Measurements from ENCODE around the gene TOM1L2. TPM values are rescaled to one million over a fixed set of nuclear protein-coding genes. Genes with fewer than 3 reads are reported as not detected.

The TOM1L2 gene
- polyA plus RNA-seq, 1 donor from 2014 or later, result 40.9 TPM

- Histone ChIP-seq H3K9ac (ENCODE audit: low read length) (no peak overlapping the region), H3F3A (ENCODE audit: insufficient read depth, low read length, poor library complexity, severe bottlenecking) (no peaks in the 10 kb centered on the region), H3K9me2 (ENCODE audit: insufficient read depth, low read length) (no peaks in the 10 kb centered on the region), H3K4me2 (ENCODE audit: low read length) (no peak overlapping the region), H3K79me2 (replicated peaks; ENCODE audit: insufficient read depth, low read length) (peaks cover 9% of the 10 kb centered on the region), H3K36me3 (ENCODE audit: insufficient read depth, low read length) (no peaks in the 10 kb centered on the region), H2AFZ (ENCODE audit: low read depth, low read length) (no peak overlapping the region), H3K9me3 (ENCODE audit: low read length) (no peaks in the 10 kb centered on the region), H3K27ac (ENCODE audit: low read length) (no peak overlapping the region), H3K4me3 (ENCODE audit: low read length) (no peak overlapping the region), H4K20me1 (ENCODE audit: insufficient read depth) (no peaks in the 10 kb centered on the region), H3K27me3 (ENCODE audit: insufficient read depth, low read depth, low read length) (no peaks in the 10 kb centered on the region)
- no peak for TF ChIP-seq MXI1 (conservative IDR thresholded peaks at IDR 0.05; ENCODE audit: poor library complexity, severe bottlenecking)
- TF ChIP-seq CTCF (IDR thresholded peaks at IDR 0.05; ENCODE audit: poor library complexity, severe bottlenecking), result no peak
- no peak for TF ChIP-seq EZH2 (IDR thresholded peaks at IDR 0.05; ENCODE audit: borderline replicate concordance, insufficient read depth, low read length, poor library complexity, severe bottlenecking)
- TF ChIP-seq EP300 (conservative IDR thresholded peaks at IDR 0.05; ENCODE audit: poor library complexity, severe bottlenecking), result no peak
- TF ChIP-seq TAF1 (IDR thresholded peaks at IDR 0.05; ENCODE audit: low read depth), result no peak
- no peak for TF ChIP-seq REST (IDR thresholded peaks at IDR 0.05; ENCODE audit: borderline replicate concordance)
- no peak for TF ChIP-seq RAD21 (conservative IDR thresholded peaks at IDR 0.05)
- no peak for TF ChIP-seq SMC3 (conservative IDR thresholded peaks at IDR 0.05; ENCODE audit: poor library complexity)
These were observed 154.7 kb downstream of the TOM1L2 start for GRCh38 chr17:17817552-17817947.

GRCh38 chr17:17816831-17817551 lies 155.2 kb downstream of the TOM1L2 start:
- no peak for TF ChIP-seq MXI1 (conservative IDR thresholded peaks at IDR 0.05; ENCODE audit: poor library complexity, severe bottlenecking)
- no peak for TF ChIP-seq REST (IDR thresholded peaks at IDR 0.05; ENCODE audit: borderline replicate concordance)
- TF ChIP-seq EP300 (conservative IDR thresholded peaks at IDR 0.05; ENCODE audit: poor library complexity, severe bottlenecking), result no peak
- TF ChIP-seq TAF1 (IDR thresholded peaks at IDR 0.05; ENCODE audit: low read depth), result no peak
- H3K27ac ChIP-seq (ENCODE audit: low read length), result no peak overlapping the region
- H3K9me2 ChIP-seq (ENCODE audit: insufficient read depth, low read length), result no peaks in the 10 kb centered on the region
- no peaks in the 10 kb centered on the region for H3F3A ChIP-seq (ENCODE audit: insufficient read depth, low read length, poor library complexity, severe bottlenecking)
- peaks cover 3% of the 10 kb centered on the region for H3K79me2 ChIP-seq (replicated peaks; ENCODE audit: insufficient read depth, low read length)
- H3K4me2 ChIP-seq (ENCODE audit: low read length), result no peak overlapping the region
- no peaks in the 10 kb centered on the region for H3K27me3 ChIP-seq (ENCODE audit: insufficient read depth, low read depth, low read length)
- no peak overlapping the region for H2AFZ ChIP-seq (ENCODE audit: low read depth, low read length)
- no peaks in the 10 kb centered on the region for H3K9me3 ChIP-seq (ENCODE audit: low read length)
- no peaks in the 10 kb centered on the region for H3K36me3 ChIP-seq (ENCODE audit: insufficient read depth, low read length)
- H3K9ac ChIP-seq (ENCODE audit: low read length), result no peak overlapping the region
- no peaks in the 10 kb centered on the region for H4K20me1 ChIP-seq (ENCODE audit: insufficient read depth)
- H3K4me3 ChIP-seq (ENCODE audit: low read length), result no peak overlapping the region

All from neural cell (in vitro differentiated cells).